H1 (cell line): ENCODE measurements around the gene GSPT1. TPM values are rescaled to one million over a fixed set of nuclear protein-coding genes. Genes with fewer than 3 reads are reported as not detected.

Experiments used
- CTBP2 ChIP-seq: IDR thresholded peaks from 2 replicates; pipeline ENCODE4 v1.7.0; 2011; ENCODE audit warnings: borderline replicate concordance, mild to moderate bottlenecking, moderate library complexity, mixed read lengths, low read length; ENCODE audit not compliant: insufficient read depth, insufficient read length
- FOSL1 ChIP-seq: IDR thresholded peaks from 2 replicates; pipeline ENCODE4 v1.6.1; 2011; ENCODE audit warnings: mild to moderate bottlenecking, low read depth, low read length, moderate library complexity; ENCODE audit not compliant: insufficient read depth
- GTF2F1 ChIP-seq: IDR thresholded peaks from 2 replicates; pipeline ENCODE4 v1.6.1; 2012; ENCODE audit warnings: low read depth, low read length, improper control_type of control experiment, borderline replicate concordance
- KDM4A ChIP-seq: IDR thresholded peaks from one replicate; pipeline ENCODE4 v1.7.1; 2012; ENCODE audit warnings: low read depth, mild to moderate bottlenecking, moderate library complexity, low read length, inconsistent platforms; ENCODE audit not compliant: severe bottlenecking
- NRF1 ChIP-seq: IDR thresholded peaks from 2 replicates; pipeline ENCODE4 v1.6.1; 2011; ENCODE audit warnings: mild to moderate bottlenecking, low read depth, low read length, improper control_type of control experiment
- SP1 ChIP-seq: IDR thresholded peaks from 2 replicates; pipeline ENCODE4 v1.6.1; 2011; ENCODE audit warnings: low read depth, low read length
- polyA plus RNA-seq, 7 experiments: library from polyadenylated mRNA; depleted of rRNA in 3 of 7; stranded (reverse) in 5 of 7; unstranded in 2 of 7; fragments of >200 nt in 5 of 7; fragments of 200-250 nt in 2 of 7; gene quantifications; 1 replicate in 5 of 7; 2 replicates in 1 of 7; 4 replicates in 1 of 7; pipeline versions ENCODE4 v1.2.1 to v1.2.3, GENCODE V29; 2011 to 2013; ENCODE audit warnings: missing spikeins in 2 of 7, mixed read lengths in 2 of 7
- total RNA-seq: library from RNA; stranded (reverse); fragmentation: NEBNext Ultra II Directional; extraction: Animal tissue kit (Norgen Biotek cat#: 25700); gene quantifications from 2 replicates; pipeline ENCODE4 v1.2.1, GENCODE V29; 2021
- TF ChIP-seq, protein P1 (sequence below): IDR thresholded peaks from 2 replicates; pipeline ENCODE4 v1.6.1; 2012; ENCODE audit warnings: inconsistent platforms
- TF ChIP-seq, protein P2 (sequence below): fragments of 300-600 bp; sonication (generic); IDR thresholded peaks from 2 replicates; pipeline ENCODE4 v1.7.1; 2012; ENCODE audit warnings: low read length, moderate library complexity, mild to moderate bottlenecking, inconsistent platforms; ENCODE audit not compliant: insufficient replicate concordance

The GSPT1 gene
- total and polyA plus RNA-seq, 2 of the 8 experiments (the other 6 are each of a cell fraction or from before 2014, with no cell fraction given): 51.0 to 204 TPM

DNA sequence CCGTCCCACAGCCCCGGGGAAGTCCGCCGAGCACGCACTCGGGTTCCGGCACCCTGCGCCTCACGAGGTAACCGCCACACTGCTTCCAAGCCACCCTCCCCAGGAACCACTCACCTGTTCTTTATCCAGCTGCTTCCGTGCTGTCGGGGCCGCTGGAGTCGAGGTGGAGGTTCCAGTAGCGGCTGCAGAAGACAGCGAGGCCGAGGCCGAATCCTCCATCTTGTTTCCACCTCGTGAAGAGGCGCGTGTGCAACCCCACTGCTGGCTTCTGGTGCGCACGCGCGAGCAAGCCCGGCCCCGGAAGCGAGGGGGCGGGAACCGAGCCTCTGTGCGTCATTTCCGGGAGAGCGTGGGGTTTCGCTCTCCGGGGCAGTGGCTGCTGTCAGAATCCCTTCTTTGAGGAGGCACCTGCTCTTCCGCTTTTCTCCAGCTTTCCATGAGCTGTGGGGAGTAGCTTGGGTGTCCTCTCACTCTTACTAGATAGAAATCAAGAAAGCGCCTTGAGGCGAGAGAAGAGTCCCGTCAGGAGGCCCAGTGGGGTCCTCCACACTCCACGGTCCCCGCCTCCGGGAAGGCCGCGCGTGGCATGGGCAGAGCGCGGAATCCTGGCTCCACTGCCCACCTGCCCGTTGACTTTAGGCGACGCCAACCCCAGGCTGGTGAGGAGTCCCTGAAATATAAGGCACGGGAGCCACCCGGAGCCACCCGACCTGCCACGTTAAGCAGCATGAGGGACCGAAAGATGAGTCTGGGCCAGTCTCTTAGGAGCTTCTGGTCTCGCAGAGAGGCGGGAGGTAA lies 64.3 kb downstream of the GSPT1 start, which contains the start of gene RSL1D1 (continued):
- TF ChIP-seq, protein P1, sequence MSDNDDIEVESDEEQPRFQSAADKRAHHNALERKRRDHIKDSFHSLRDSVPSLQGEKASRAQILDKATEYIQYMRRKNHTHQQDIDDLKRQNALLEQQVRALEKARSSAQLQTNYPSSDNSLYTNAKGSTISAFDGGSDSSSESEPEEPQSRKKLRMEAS: peak; percentile 82
- peak; percentile 48 for TF ChIP-seq KDM4A
- TF ChIP-seq, protein P2, sequence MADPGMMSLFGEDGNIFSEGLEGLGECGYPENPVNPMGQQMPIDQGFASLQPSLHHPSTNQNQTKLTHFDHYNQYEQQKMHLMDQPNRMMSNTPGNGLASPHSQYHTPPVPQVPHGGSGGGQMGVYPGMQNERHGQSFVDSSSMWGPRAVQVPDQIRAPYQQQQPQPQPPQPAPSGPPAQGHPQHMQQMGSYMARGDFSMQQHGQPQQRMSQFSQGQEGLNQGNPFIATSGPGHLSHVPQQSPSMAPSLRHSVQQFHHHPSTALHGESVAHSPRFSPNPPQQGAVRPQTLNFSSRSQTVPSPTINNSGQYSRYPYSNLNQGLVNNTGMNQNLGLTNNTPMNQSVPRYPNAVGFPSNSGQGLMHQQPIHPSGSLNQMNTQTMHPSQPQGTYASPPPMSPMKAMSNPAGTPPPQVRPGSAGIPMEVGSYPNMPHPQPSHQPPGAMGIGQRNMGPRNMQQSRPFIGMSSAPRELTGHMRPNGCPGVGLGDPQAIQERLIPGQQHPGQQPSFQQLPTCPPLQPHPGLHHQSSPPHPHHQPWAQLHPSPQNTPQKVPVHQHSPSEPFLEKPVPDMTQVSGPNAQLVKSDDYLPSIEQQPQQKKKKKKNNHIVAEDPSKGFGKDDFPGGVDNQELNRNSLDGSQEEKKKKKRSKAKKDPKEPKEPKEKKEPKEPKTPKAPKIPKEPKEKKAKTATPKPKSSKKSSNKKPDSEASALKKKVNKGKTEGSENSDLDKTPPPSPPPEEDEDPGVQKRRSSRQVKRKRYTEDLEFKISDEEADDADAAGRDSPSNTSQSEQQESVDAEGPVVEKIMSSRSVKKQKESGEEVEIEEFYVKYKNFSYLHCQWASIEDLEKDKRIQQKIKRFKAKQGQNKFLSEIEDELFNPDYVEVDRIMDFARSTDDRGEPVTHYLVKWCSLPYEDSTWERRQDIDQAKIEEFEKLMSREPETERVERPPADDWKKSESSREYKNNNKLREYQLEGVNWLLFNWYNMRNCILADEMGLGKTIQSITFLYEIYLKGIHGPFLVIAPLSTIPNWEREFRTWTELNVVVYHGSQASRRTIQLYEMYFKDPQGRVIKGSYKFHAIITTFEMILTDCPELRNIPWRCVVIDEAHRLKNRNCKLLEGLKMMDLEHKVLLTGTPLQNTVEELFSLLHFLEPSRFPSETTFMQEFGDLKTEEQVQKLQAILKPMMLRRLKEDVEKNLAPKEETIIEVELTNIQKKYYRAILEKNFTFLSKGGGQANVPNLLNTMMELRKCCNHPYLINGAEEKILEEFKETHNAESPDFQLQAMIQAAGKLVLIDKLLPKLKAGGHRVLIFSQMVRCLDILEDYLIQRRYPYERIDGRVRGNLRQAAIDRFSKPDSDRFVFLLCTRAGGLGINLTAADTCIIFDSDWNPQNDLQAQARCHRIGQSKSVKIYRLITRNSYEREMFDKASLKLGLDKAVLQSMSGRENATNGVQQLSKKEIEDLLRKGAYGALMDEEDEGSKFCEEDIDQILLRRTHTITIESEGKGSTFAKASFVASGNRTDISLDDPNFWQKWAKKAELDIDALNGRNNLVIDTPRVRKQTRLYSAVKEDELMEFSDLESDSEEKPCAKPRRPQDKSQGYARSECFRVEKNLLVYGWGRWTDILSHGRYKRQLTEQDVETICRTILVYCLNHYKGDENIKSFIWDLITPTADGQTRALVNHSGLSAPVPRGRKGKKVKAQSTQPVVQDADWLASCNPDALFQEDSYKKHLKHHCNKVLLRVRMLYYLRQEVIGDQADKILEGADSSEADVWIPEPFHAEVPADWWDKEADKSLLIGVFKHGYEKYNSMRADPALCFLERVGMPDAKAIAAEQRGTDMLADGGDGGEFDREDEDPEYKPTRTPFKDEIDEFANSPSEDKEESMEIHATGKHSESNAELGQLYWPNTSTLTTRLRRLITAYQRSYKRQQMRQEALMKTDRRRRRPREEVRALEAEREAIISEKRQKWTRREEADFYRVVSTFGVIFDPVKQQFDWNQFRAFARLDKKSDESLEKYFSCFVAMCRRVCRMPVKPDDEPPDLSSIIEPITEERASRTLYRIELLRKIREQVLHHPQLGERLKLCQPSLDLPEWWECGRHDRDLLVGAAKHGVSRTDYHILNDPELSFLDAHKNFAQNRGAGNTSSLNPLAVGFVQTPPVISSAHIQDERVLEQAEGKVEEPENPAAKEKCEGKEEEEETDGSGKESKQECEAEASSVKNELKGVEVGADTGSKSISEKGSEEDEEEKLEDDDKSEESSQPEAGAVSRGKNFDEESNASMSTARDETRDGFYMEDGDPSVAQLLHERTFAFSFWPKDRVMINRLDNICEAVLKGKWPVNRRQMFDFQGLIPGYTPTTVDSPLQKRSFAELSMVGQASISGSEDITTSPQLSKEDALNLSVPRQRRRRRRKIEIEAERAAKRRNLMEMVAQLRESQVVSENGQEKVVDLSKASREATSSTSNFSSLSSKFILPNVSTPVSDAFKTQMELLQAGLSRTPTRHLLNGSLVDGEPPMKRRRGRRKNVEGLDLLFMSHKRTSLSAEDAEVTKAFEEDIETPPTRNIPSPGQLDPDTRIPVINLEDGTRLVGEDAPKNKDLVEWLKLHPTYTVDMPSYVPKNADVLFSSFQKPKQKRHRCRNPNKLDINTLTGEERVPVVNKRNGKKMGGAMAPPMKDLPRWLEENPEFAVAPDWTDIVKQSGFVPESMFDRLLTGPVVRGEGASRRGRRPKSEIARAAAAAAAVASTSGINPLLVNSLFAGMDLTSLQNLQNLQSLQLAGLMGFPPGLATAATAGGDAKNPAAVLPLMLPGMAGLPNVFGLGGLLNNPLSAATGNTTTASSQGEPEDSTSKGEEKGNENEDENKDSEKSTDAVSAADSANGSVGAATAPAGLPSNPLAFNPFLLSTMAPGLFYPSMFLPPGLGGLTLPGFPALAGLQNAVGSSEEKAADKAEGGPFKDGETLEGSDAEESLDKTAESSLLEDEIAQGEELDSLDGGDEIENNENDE: no peak
- TF ChIP-seq SP1: 0 out of 2 replicates have a peak, but pooled peaks have one; percentile 8
- TF ChIP-seq CTBP2: no peak
- no peak for TF ChIP-seq FOSL1
- peak; percentile 95 for TF ChIP-seq NRF1
- TF ChIP-seq GTF2F1: peak; percentile 51; the same call in 1 of the 2 replicates
